HEK293 (cell line): ENCODE results near the gene SERPINA7.

Experiments used
- CTCF ChIP-seq: fragments of 450-650 bp; formaldehyde crosslinking; IDR thresholded peaks from 2 replicates; pipeline ENCODE4 v1.5.1; 2016; ENCODE audit warnings: missing biosample characterization, missing genetic modification characterization
- PRDM10 ChIP-seq: fragments of 450-650 bp; formaldehyde crosslinking; IDR thresholded peaks from 2 replicates; pipeline ENCODE4 v1.5.1; 2016; ENCODE audit warnings: missing biosample characterization, missing genetic modification characterization
- REST ChIP-seq: fragments of 450-650 bp; formaldehyde crosslinking; IDR thresholded peaks from 2 replicates; pipeline ENCODE4 v1.5.1; 2016; ENCODE audit warnings: missing biosample characterization, missing genetic modification characterization
- YY1 ChIP-seq: fragments of 450-650 bp; formaldehyde crosslinking; IDR thresholded peaks from 2 replicates; pipeline ENCODE4 v1.5.1; 2018; ENCODE audit warnings: missing biosample characterization, missing genetic modification characterization
- ZBTB8A ChIP-seq: fragments of 450-650 bp; formaldehyde crosslinking; IDR thresholded peaks from 2 replicates; pipeline ENCODE4 v1.5.1; 2016; ENCODE audit warnings: missing biosample characterization, missing genetic modification characterization
- ZNF175 ChIP-seq: fragments of 450-650 bp; formaldehyde crosslinking; IDR thresholded peaks from 2 replicates; pipeline ENCODE4 v1.5.1; 2016; ENCODE audit warnings: missing biosample characterization, missing genetic modification characterization
- ZNF645 ChIP-seq: fragments of 450-650 bp; formaldehyde crosslinking; IDR thresholded peaks from 2 replicates; pipeline ENCODE4; 2016; ENCODE audit warnings: missing biosample characterization, missing genetic modification characterization

GRCh38 chrX:106036716-106037115, 1.8 kb downstream of the SERPINA7 start:
- TF ChIP-seq YY1: no peak
- TF ChIP-seq ZBTB8A (tag by site-specific recombination): no peak
- TF ChIP-seq REST (tag by site-specific recombination): no peak
- TF ChIP-seq PRDM10: no peak
- no peak for TF ChIP-seq ZNF645 (tag by site-specific recombination)
- no peak for TF ChIP-seq ZNF175 (tag by site-specific recombination)
- TF ChIP-seq CTCF: no peak
